Measurements from ENCODE around the gene TOR1AIP2.

DNA sequence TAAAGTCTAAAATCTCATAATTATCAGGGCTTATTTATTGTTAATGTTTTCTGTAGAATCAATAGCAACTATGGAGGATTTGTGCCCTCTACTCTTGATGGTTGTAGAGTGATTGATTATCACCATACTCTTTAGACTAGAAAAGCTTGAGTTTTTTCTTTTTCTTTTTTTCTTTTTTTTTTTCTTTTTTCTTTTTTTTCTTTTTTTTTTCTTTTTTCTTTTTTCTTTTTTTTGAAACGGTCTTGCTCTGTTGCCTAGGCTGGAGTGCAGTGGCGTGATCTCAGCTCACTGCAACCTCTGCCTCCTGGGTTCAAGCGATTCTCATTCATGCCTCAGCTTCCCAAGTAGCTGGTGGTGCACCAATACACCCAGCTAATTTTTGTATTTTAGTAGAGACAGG is 34.2 kb upstream of the TOR1AIP2 start:
- TF ChIP-seq POLR2A (IDR thresholded peaks at IDR 0.05; ENCODE audit: low read depth, low read length): no peak
- no peak for TF ChIP-seq CTCF (IDR thresholded peaks at IDR 0.05; ENCODE audit: extremely low read depth in 1 of 2, insufficient read depth in 1 of 2, low read depth in 1 of 2, low read length in 2 of 2)
- TF ChIP-seq JUN (IDR thresholded peaks at IDR 0.05; ENCODE audit: borderline replicate concordance, insufficient read depth, insufficient read length, low read depth): no peak
- TF ChIP-seq, protein P1, sequence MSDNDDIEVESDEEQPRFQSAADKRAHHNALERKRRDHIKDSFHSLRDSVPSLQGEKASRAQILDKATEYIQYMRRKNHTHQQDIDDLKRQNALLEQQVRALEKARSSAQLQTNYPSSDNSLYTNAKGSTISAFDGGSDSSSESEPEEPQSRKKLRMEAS (IDR thresholded peaks at IDR 0.05; ENCODE audit: insufficient read depth, insufficient read length): no peak
- no peak for TF ChIP-seq FOS (IDR thresholded peaks at IDR 0.05; ENCODE audit: borderline replicate concordance, insufficient read depth, low read length)
- no peak for TF ChIP-seq GATA2 (IDR thresholded peaks at IDR 0.05; ENCODE audit: insufficient read depth, insufficient read length, low read depth, low read length)
- no peak for TF ChIP-seq POLR2AphosphoS5 (IDR thresholded peaks at IDR 0.05; ENCODE audit: insufficient read depth, low read depth, low read length)
- no peak for TF ChIP-seq EZH2 (IDR thresholded peaks at IDR 0.05; ENCODE audit: borderline replicate concordance, low read depth, low read length, severe bottlenecking)
- TF ChIP-seq MYC (IDR thresholded peaks at IDR 0.05; ENCODE audit: low read depth, low read length): no peak

All from endothelial cell of umbilical vein (primary cell).